NCI-H748 (cell line): Measurements from ENCODE around the gene ATP2B3.
"Not testable (repeated sequence)": the region's sequence is repeated elsewhere in the genome, so short reads cannot be mapped to it uniquely, and the experiment has no call there.

Experiments
- DNase-seq: peaks from one replicate; lab custom pipeline; 2025; ENCODE audit not compliant: unreplicated experiment; lab: John Stamatoyannopoulos, UW

The ATP2B3 gene

GRCh38 chrX:153592091-153592833 is 74.8 kb downstream of the ATP2B3 start:
- no peak for DNase-seq

DNA sequence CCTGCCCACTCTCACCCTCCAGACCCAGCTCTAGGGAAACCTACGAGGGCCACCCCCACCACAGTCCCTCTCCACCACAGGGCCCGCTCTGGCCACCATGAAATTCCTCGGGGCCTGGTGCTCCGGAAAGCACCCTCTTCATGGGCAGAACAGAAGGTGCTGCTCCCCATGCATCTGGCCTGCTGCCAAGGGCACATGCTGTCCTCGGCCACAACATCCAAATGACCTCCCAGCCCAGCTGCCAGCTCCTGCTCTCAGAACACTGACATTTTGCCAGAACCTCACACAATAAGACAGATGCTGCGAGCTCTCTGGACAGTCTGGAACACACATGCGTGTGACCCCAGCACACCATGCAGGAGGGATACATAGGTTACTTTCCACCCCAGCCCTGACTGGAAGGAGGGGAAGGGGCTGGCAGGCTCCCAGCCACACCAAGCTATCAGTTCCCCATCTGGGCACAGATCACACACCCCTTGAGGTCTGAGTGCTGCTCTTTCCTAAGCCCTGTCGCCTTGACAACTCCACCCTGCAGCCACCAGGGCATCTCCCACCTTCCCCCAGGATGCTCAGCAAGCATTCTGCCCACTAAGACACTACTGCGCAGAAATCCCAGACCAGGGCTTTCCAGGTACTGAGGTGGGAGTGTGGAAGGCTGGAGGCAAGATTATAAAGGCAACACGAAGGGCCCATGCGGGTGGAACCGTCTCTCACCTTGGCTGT is 75.7 kb downstream of the ATP2B3 start:
- no peak for DNase-seq

DNA sequence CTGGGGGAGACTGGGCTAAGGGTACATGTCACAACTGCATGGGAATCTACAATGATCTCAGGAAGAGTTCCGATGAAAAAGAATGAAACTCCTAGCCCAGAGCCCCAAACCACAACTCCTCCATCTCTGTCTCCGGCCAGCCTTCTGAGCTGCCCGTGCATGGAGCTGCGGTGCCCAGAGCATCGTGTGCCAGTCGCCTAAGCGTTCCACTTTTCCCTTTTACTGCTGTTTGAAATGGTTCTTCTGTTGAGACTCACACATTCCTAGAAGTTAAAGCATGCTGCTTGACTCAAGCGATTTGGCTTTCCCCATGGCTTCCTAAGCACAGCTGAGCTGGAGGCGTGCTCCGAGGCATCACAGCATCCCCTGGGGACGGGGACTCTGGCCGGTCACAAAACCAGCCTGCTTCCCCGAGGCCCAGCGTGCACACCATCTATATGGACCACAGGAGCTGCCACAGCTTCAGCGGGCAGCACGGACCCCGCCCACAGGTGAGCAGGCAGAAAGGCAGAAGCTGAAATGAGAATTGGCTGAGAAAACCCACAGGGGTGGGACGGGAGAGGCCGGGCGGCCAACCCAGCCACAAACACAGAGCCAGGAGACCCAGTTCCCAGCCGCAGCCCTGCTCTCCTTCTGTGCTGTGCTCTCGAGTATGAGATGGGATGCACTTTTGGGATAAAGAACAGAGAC is 76.5 kb downstream of the ATP2B3 start:
- no peak for DNase-seq

DNA sequence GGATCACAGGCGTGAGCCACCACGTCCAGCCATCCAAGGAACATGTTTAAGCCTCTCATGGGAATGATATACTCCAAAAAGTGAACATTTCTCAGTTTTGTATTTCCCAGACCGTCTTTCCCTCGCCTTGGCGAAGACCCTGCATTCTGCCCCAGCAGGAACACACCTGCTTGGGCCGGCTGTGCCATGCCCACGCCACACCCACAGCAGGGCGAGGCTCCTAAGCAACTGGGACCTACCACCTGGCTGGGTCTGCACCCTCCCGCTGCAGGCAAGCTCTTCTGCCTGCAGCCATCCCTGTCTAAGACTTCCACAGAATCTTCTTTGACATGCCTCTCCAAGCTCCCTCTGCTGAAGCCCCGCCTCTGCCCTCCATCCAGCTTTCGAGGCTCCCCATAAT is 77.9 kb downstream of the ATP2B3 start:
- no peak for DNase-seq

- no peak for DNase-seq
Observed at GRCh38 chrX:153595859-153596857, 78.7 kb downstream of the ATP2B3 start.

DNA sequence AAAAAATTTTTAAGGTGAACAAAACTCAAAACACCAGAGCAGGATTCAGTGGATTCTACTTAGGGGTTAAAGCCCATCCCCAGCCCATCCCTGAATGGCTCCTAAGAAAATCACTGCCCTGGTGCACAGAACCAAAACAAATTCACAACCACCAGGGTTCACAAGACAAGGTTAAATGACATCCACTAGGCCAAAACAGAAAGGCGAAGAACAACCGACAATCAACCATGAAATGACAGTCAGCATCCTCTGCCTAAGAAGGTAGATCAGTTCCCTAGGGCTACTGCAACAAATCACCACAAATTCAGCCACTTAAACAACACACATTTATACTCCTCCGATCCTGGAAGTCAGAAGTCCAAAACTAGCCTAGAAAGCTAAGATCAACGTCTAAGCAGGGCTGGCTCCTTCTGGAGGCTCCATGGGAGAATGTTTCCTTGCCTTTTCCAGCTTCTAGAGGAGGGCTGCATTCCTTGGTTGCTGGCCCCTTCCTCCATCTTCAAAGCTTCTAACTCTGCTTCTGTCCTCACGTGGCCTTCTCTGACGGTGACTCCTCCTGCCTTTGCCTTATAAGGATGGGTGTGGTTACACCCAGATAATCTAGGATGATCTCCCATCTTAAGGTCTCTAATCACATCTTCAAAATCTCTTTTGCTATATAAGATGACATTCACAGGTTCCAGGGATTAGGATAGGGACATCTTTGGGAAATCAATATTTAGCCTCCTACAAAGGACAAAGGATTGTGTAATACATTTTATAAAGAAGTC is 79.7 kb downstream of the ATP2B3 start:
- no peak for DNase-seq

GRCh38 chrX:153598541-153599191 is 81.2 kb downstream of the ATP2B3 start, which contains the start of gene CCNQ:
Gene CCNQ (minus strand): TSS chrX:153599139. CDS start chrX:153599073, 66 bp downstream.
- DNase-seq, result peak; percentile 60

GRCh38 chrX:153599192-153600031 is 82.0 kb downstream of the ATP2B3 start:
- peak; percentile 90 for DNase-seq

DNA sequence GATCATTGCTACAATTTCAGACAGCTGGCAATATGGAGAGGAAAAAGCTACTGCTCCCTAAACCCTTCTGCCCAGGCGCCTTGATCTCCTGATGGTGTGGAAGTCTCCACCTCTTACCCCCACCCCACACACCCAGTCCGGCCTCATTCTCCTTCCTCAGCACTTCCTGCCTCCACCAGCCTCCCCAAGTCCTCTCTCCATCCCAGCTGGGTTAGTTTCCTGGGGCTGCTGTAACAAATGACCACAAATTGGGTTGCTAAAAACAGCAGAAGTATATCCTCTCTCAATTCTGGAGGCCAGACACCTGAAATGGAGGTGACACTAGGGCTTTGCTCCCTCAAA is 82.6 kb downstream of the ATP2B3 start:
- peak; percentile 22 for DNase-seq

- no peak for DNase-seq
Observed at GRCh38 chrX:153600921-153601320, 83.5 kb downstream of the ATP2B3 start.

DNA sequence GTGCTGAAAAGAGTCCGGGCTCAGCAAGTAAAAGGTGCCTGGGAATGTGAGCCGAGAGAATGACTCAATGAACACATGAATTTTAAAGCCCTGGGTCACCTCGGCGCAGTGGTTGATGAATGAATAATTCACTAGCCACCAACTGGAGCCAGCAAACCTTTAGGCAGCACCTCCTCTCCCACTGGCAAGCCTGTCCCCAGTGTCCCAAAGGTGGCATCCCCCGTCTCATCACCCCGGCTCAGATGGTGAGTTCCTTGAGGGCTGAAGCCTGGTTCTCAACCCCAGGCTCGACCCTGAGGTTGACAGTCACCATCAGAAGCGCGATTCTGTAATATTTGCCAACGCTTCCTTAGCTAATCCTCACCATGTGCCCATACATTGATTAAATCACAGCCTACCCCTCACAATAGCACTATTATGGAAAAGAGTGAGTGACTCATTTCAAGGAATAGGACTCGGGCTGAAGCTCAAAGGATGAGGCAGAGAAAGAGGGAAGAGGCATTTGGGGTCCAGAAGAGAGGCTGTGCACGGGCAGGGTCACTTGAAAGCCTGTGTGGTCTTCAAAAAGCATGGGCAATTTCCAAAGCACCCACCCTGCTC is 84.2 kb downstream of the ATP2B3 start:
- no peak for DNase-seq

GRCh38 chrX:153602601-153603000 is 85.2 kb downstream of the ATP2B3 start:
- no peak for DNase-seq

- no peak for DNase-seq
Observed at GRCh38 chrX:153603131-153603656, 85.8 kb downstream of the ATP2B3 start.

DNA sequence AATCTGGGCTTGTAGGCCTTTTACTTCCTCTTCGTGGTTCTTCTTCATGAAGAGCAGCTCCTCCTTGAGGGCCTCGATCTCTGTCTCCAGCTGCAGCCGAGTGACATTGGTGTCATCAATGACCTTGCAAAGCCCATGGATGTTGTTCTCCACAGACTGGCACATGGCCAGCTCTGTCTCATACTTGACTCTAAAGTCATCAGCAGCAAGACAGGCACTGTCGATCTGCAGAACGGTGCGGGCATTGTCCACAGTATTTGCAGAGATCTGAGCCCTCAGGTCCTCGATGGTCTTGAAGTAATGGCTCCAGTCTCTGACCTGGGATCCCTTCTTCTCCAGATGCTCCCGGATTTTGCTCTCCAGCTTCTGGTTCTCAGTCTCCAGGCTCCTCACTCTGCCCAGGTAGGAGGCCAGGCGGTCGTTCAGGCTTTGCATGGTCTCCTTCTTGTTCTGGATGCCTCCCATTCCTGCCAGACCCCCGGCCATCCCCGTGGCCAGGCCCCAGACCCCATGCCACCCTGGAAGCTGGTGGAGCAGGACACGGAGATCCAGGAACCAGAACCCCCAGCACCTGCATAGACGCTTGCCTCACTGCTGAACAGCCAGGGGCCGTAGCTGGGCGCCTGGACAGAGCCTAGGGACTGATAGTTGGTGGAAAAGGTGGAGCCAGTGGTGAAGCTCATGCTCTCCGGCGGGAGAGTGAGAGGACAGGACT is 87.4 kb downstream of the ATP2B3 start:
- not testable (repeated sequence) for DNase-seq

- no peak for DNase-seq
Observed at GRCh38 chrX:153606503-153606902, 89.1 kb downstream of the ATP2B3 start.

DNA sequence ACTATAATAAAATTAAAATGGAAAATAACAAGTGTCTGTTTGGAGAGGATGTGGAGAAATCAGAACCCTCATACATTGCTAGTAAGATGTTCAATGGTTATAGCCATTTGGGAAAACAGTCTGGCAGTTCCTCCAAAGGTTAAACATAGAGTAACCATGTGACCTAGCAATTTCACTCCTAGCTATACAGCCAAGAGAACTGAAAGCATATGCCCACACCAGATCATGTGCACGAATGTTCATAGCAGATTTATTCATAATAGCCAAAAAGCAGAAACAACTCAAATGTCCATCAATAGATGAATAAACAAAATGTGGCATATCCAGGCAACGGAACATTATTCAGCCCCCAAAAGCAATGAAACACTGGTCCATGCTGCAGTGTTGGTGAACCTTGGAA is 90.9 kb downstream of the ATP2B3 start:
- DNase-seq, result no peak

DNA sequence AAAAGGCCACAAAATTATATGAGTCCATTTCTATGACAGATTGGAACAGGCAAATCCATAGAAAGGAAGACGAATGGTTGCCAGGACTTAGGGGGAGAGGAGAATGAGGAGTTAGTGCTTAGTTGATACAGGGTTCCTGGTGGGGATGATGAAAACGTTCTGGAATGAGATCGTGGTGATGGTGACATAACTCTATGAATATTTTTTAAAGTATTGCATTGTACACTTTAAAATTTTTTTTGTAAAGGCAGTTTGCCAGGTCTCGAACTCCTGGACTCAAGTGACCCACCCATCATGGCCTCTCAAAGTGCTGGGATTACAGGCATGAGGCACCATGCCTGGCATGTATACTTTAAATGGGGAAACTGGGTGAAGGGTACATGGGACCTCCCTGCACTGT is 91.4 kb downstream of the ATP2B3 start:
- no peak for DNase-seq
